Measurements from ENCODE around the gene ARPC5L. TPM values are rescaled to one million over a fixed set of nuclear protein-coding genes. Genes with fewer than 3 reads are reported as not detected.

Gene ARPC5L
- total RNA-seq, 1 donor from 2014 or later = 22.5 TPM

Other genes starting within 250 kb of the ARPC5L start
- 0.56 and 0.78 TPM in 2 replicates for gene NR6A1, start 90.8 kb upstream of the ARPC5L start, total RNA-seq
- gene OLFML2A, start 85.0 kb upstream of the ARPC5L start, total RNA-seq = 146 and 169 TPM in 2 replicates
- not detected in 2 replicates for gene WDR38, start 8.7 kb upstream of the ARPC5L start, total RNA-seq
- gene RPL35, start 173 bp upstream of the ARPC5L start, total RNA-seq = 885 and 912 TPM in 2 replicates
- gene GOLGA1, start 79.0 kb downstream of the ARPC5L start, total RNA-seq = 22.0 and 22.4 TPM in 2 replicates